NAMALWA (cell line): ENCODE results near the gene ADGRL3.
A peak's percentile ranks its signal among the peaks of the same experiment; 100 is the strongest.
"Not testable (repeated sequence)": the region's sequence is repeated elsewhere in the genome, so short reads cannot be mapped to it uniquely, and the experiment has no call there.

ENCODE experiments used
- DNase-seq: peaks from one replicate; pipeline ENCODE4 v3.0.0-alpha.2; 2015; ENCODE audit warnings: low spot score

The ADGRL3 gene

GRCh38 chr4:61493470-61493869 is 293.3 kb downstream of the ADGRL3 start:
- no peak for DNase-seq

DNA sequence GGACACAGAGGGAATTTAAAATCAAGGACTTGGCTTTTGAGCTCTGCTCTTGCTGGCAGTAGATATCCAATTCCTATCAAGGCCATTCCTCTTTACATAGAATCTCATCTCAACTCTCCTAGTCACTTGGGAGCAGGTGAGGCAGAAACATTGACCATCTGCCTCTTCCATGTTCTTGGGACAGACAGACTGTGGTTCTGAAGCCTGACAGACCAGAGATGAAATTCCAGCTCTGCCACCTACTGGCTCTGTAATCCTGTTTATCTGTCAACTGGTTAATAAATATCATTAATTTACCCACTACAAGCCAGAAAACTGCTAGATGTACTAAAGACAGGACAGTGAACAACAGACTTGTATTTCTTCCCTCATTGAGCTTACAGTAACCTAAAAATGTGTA is 300.8 kb downstream of the ADGRL3 start:
- no peak for DNase-seq

DNA sequence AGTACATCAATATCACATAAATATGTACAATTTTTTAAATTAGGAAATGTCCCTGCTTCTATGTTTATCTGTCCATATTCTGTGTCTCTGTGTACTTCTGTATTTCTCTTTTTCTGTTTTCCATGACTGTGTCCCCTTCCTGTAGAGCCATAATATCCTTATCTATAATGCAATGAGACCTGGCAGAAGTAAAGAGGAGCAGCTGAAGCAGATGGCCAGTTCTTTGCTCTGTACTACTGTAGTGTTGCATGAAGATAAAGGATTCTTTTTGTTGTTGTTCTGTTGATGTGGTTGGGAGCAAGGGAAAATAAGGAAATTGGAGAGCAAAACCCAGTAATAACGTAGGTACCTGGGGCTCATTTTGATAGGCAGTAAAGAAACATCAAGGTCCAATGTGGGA is 301.7 kb downstream of the ADGRL3 start:
- no peak for DNase-seq

- DNase-seq = no peak
Observed at GRCh38 chr4:61505773-61506685, 305.9 kb downstream of the ADGRL3 start.

- DNase-seq = no peak
Observed at GRCh38 chr4:61507091-61507490, 307.0 kb downstream of the ADGRL3 start.

- DNase-seq = not testable (repeated sequence)
Observed at GRCh38 chr4:61509721-61510241, 309.7 kb downstream of the ADGRL3 start.

- no peak for DNase-seq
Observed at GRCh38 chr4:61511716-61512488, 311.8 kb downstream of the ADGRL3 start.

GRCh38 chr4:61514991-61515390 is 314.9 kb downstream of the ADGRL3 start:
- DNase-seq = no peak

- DNase-seq = peak; percentile 1
Observed at GRCh38 chr4:61517144-61517543, 317.0 kb downstream of the ADGRL3 start.

GRCh38 chr4:61520166-61520565 is 320.0 kb downstream of the ADGRL3 start:
- no peak for DNase-seq

DNA sequence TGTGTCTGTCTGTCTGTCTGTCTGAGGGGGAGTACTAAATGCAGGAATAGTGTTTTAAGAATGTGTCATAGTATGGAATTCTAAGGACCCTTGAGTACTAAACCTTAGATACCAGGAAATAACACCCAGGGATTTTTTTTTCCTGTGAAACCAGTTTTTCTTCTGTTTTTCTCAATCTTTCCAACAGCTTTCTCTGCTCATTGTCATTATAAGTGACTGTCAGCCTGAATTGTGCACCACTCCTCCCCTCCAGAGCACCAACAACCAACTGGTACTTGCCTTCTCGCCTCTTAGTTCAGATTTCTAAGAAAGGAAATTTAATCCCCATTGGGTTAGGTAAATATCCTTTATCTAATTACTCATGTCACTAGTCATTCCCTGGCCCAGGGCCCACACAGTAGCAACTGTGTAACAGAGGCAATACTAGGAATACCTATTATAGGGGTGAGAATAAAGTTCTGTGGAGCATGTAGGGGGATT is 320.6 kb downstream of the ADGRL3 start:
- no peak for DNase-seq

GRCh38 chr4:61521451-61521850 is 321.3 kb downstream of the ADGRL3 start:
- no peak for DNase-seq

DNA sequence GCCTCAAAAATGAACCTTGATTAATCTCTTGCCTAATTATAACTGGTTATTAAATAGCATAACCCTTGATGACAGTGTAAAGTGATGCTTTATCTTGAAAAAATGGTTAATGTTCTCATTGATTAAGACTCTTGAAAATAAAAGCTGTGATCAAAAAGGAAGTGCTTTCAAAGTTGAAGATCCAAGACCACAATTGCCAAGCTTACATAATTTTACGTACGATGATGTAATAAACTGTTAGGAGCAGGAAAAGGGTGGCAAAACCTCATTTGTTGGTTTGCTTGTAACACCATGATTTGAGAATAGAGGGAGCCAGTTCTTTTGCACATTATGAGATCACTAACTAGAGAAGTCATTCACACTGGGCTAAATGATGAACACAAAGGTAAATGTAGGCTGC is 322.2 kb downstream of the ADGRL3 start:
- DNase-seq = no peak

DNA sequence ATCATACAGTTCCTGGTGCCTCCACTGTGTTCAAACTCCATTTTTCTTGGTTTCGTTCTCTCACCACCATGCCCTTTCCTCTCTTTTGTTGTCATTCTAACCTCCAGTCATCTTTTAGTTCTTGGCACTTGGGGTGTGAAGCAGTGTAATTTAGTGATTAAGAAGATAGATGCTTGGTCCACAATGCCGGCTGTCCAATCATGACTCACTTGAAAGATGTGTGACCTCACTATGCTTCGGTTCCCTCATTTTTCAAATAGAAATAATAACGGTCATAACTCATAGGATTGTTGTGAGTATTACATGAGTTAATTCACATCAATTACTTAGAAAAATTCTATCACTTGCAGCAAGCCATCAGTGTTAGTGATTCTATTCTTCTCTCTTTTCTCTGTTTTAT is 327.8 kb downstream of the ADGRL3 start:
- no peak for DNase-seq

- no peak for DNase-seq
Observed at GRCh38 chr4:61528595-61528994, 328.5 kb downstream of the ADGRL3 start.

- no peak for DNase-seq
Observed at GRCh38 chr4:61531188-61531587, 331.1 kb downstream of the ADGRL3 start.

DNA sequence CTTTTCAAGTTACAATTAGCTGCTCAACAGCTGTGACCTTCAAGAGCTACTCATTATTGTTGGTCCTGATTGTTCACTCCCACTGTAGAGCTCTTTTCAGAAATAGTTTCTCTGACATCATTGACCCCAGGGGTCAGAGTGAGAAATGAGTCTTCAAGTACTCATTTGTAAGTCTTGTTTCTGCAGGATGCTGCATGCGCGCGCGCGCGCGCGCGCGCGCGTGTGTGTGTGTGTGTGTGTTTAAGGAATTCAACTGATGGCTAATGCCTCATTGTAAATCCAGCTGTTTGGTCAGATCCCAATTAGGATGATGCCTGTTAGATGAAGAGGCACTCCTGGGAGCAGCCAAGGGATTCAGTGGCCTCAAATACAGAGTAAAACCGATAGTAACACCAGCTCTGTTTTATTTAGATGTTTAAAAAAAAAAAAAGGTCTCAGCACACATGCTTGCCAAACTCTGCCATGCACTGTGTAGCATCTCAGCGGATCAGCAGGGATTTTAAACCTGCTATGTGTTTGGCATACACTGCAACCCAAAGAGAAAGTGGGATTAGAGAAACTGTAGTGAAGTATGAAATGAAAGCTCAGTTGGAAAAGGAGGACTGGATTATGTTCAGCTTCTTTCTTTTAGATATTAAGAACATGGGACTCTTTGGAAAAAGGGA is 332.3 kb downstream of the ADGRL3 start:
- DNase-seq = no peak

DNA sequence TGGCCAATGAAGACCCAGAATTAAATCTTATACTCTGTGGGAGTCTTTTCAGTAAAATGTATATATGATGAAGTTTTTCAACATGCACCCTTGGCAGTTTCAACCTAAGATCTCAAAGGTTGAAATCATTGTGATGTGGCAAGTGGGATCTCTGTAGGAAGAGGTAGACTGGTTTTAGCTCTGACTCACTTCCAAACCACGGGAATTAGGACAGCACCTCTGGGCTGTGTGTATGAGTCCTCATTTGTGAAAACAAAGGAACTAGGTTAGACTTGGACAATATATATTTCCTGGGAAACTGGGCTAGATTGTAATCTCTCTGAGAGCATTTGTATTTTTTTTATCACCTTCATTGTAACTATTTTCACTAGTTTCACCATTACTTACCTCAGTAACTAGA is 333.0 kb downstream of the ADGRL3 start:
- DNase-seq = no peak

DNA sequence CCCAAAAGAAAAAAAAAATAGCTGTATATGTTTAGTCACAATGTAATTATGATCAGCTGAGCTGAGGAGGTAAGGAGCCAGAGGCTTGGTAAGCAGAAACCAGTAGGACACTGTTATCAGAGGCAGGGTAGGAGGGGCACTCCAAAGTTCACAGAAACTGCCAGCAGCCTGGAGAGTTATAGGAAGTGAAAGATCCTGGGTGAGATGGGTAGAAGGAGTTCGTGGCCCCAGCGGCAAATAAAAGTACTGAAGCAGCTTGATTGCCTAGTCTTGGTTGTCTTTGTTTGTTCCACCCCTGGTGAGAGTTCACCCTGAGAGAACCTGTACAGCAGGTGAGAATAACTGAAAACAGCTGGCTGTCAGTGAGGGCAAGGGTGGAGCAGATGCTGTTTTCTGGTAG is 340.8 kb downstream of the ADGRL3 start:
- DNase-seq = no peak

- no peak for DNase-seq
Observed at GRCh38 chr4:61541459-61541858, 341.3 kb downstream of the ADGRL3 start.

GRCh38 chr4:61543976-61544375 is 343.9 kb downstream of the ADGRL3 start:
- DNase-seq = no peak

DNA sequence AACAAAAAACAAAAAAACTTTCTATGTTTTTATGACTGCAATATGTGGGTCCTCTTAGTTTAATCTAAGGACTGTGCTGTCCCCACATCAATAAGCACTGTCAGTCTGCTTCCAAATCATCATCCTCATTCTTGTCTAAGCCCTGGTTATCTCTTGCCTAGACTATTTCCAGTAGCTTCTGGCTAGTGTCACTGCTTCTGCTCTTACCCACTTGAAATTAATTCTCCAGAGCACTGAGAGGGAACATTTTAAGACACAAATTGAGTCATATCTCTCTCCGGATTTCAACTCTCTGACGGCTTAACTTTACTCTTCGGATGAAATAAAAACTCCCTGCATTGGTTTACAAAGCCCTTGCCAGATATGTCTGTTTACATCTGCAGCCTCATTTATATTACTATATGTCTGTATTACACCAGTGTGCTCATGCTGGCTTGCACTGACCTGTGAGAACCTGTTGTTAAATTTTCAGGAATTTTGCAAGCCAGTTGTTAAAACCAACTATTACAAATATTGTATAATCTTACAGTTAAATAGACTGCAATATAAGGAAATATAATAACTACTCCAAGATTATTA is 345.9 kb downstream of the ADGRL3 start:
- DNase-seq = no peak
